GM12878 (cell line): ENCODE results near the gene FAAP100. TPM values are rescaled to one million over a fixed set of nuclear protein-coding genes. Genes with fewer than 3 reads are reported as not detected.

Experiments used
- ATAC-seq: fragments of 200-7000 bp; cut with Tn5 transposase; 3 replicates; pipeline ENCODE4 v1.9.1; 2020; ENCODE audit warnings: mild to moderate bottlenecking, moderate library complexity
- BruUV-seq: library from RNA; stranded (reverse); fragments of 400-500 nt; replicated peaks from 2 replicates; lab custom pipeline; 2021; lab: Mats Ljungman, UMichigan
- CTCF ChIA-PET: fragments of 300-600 bp; sonication (Branson Sonifier 250); formaldehyde crosslinking; extraction: SDS; loops from one replicate; lab custom pipeline; 2021; ENCODE audit warnings: inconsistent platforms; lab: Yijun Ruan, JAX
- POLR2A ChIA-PET: fragments of 350-600 bp; formaldehyde crosslinking; extraction: SDS; loops from one replicate; lab custom pipeline; 2021; ENCODE audit warnings: inconsistent platforms; lab: Charles Lee
- RAD21 ChIA-PET: fragments of 300-600 bp; sonication (Branson Sonifier 250); formaldehyde crosslinking; loops from one replicate; lab custom pipeline; 2023; ENCODE audit warnings: antibody characterized with exemption; ENCODE audit not compliant: unreplicated experiment; lab: Charles Lee
- SMC1A ChIA-PET: fragments of 300-600 bp; sonication (Branson Sonifier 250); formaldehyde crosslinking; loops from one replicate; lab custom pipeline; 2023; ENCODE audit not compliant: unreplicated experiment, uncharacterized antibody; lab: Charles Lee
- DNase-seq: peaks from one replicate; pipeline ENCODE4 v3.0.0-alpha.2; 2011; ENCODE audit warnings: low read depth, low spot score
- FAIRE-seq: peaks from 3 replicates; lab custom pipeline; 2011; peaks lifted over from hg19 to GRCh38; lab: Jason Lieb, UNC
- H2AFZ ChIP-seq: 2 replicates; pipeline ENCODE4 v1.6.0; 2011; ENCODE audit warnings: low read depth, low read length, control low read depth; ENCODE audit not compliant: control insufficient read depth
- H3K27ac ChIP-seq: 2 replicates; pipeline ENCODE4 v1.5.1; 2011; ENCODE audit warnings: control low read depth; ENCODE audit not compliant: control insufficient read depth, insufficient read depth
- H3K27me3 ChIP-seq, 2 experiments: replicated peaks in 1 of 2; 2 replicates each; pipeline versions ENCODE4 v1.6.0 to v1.6.1; 2011; ENCODE audit warnings: low read length in 1 of 2; ENCODE audit not compliant: control insufficient read depth in 2 of 2, insufficient read depth in 2 of 2
- H3K36me3 ChIP-seq, 2 experiments: 2 replicates each; pipeline ENCODE4 v1.5.1; 2011; ENCODE audit warnings: low read length in 1 of 2; ENCODE audit not compliant: control insufficient read depth in 2 of 2, insufficient read depth in 2 of 2
- H3K4me1 ChIP-seq: 2 replicates; pipeline ENCODE4 v1.6.1; 2011; ENCODE audit warnings: mild to moderate bottlenecking, low read length, moderate library complexity, mixed read lengths; ENCODE audit not compliant: control insufficient read depth, insufficient read depth
- H3K4me2 ChIP-seq: 2 replicates; pipeline ENCODE4 v1.6.0; 2011; ENCODE audit warnings: control low read depth; ENCODE audit not compliant: control insufficient read depth, insufficient read depth
- H3K4me3 ChIP-seq: fragments of 200-600 bp; sonication (generic); 2 replicates; pipeline ENCODE4 v1.5.1; 2016
- H3K79me2 ChIP-seq: 2 replicates; pipeline ENCODE4 v1.6.0; 2011; ENCODE audit warnings: low read length; ENCODE audit not compliant: control insufficient read depth, insufficient read depth
- H3K9ac ChIP-seq: 2 replicates; pipeline ENCODE4 v1.8.0; 2011; ENCODE audit warnings: low read length, control low read depth, mixed read lengths; ENCODE audit not compliant: control insufficient read depth, insufficient read depth
- H3K9me3 ChIP-seq: replicated peaks from 3 replicates; pipeline ENCODE4 v1.5.1; 2011; ENCODE audit warnings: mild to moderate bottlenecking, low read length; ENCODE audit not compliant: control insufficient read depth, insufficient read depth
- H4K20me1 ChIP-seq: 2 replicates; pipeline ENCODE4 v1.6.0; 2011; ENCODE audit not compliant: control insufficient read depth, insufficient read depth
- BRCA1 ChIP-seq: IDR thresholded peaks from 2 replicates; pipeline ENCODE4 v1.6.1; 2011; ENCODE audit warnings: low read depth, low read length, improper control_type of control experiment
- DPF2 ChIP-seq: fragments of 450-650 bp; IDR thresholded peaks from 2 replicates; pipeline ENCODE4 v1.6.1; 2017; ENCODE audit warnings: mild to moderate bottlenecking
- EED ChIP-seq: sonication (generic); IDR thresholded peaks from 2 replicates; pipeline ENCODE4 v1.6.1; 2016; ENCODE audit warnings: antibody characterized with exemption, low read depth
- EGR1 ChIP-seq, 2 experiments: IDR thresholded peaks; 1 replicate in 1 of 2; 2 replicates in 1 of 2; pipeline ENCODE4 v1.6.1; 2011 to 2012; ENCODE audit warnings: low read depth in 2 of 2, low read length in 2 of 2, borderline replicate concordance in 1 of 2, mild to moderate bottlenecking in 1 of 2, moderate library complexity in 1 of 2
- GATAD2B ChIP-seq: fragments of 450-650 bp; conservative IDR thresholded peaks from 2 replicates; pipeline ENCODE4 v1.6.1; 2017; ENCODE audit warnings: low read depth, mild to moderate bottlenecking, moderate library complexity
- HSF1 ChIP-seq: fragments of 150-350 bp; IDR thresholded peaks from 2 replicates; pipeline ENCODE4 v1.6.1; 2014; ENCODE audit warnings: mild to moderate bottlenecking, low read depth, low read length
- IKZF1 ChIP-seq: fragments of 450-650 bp; conservative IDR thresholded peaks from 2 replicates; pipeline ENCODE4 v1.6.1; 2017; ENCODE audit warnings: antibody characterized with exemption, mild to moderate bottlenecking
- IRF4 ChIP-seq: IDR thresholded peaks from 2 replicates; pipeline ENCODE4 v1.6.1; 2011; ENCODE audit warnings: low read depth, low read length
- MEF2A ChIP-seq: IDR thresholded peaks from 2 replicates; pipeline ENCODE4 v1.6.1; 2011; ENCODE audit warnings: low read depth, mild to moderate bottlenecking, low read length, moderate library complexity; ENCODE audit not compliant: insufficient read depth
- MTA3 ChIP-seq: IDR thresholded peaks from 2 replicates; pipeline ENCODE4 v1.6.1; 2012; ENCODE audit warnings: low read length, inconsistent platforms, borderline replicate concordance
- POLR2A ChIP-seq: IDR thresholded peaks from 2 replicates; pipeline ENCODE4 v1.6.1; 2011; ENCODE audit warnings: low read depth, mild to moderate bottlenecking, low read length
- RBBP5 ChIP-seq: fragments of 200-600 bp; sonication (generic); conservative IDR thresholded peaks from 2 replicates; pipeline ENCODE4 v1.6.1; 2016
- RELA ChIP-seq: fragments of 450-650 bp; IDR thresholded peaks from 2 replicates; pipeline ENCODE4 v1.8.0; 2014; ENCODE audit warnings: borderline replicate concordance; ENCODE audit not compliant: partially characterized antibody
- SRF ChIP-seq, 2 experiments: IDR thresholded peaks; 2 replicates each; pipeline ENCODE4 v1.6.1; 2011; ENCODE audit warnings: low read depth in 2 of 2, low read length in 2 of 2, mild to moderate bottlenecking in 1 of 2, moderate library complexity in 1 of 2
- STAT3 ChIP-seq: IDR thresholded peaks from 2 replicates; pipeline ENCODE4 v1.6.1; 2011; ENCODE audit warnings: low read depth, low read length, improper control_type of control experiment
- SUZ12 ChIP-seq: fragments of 200-600 bp; sonication (generic); IDR thresholded peaks from one replicate; pipeline ENCODE4 v1.6.1; 2018; ENCODE audit warnings: antibody characterized with exemption, mild to moderate bottlenecking; ENCODE audit not compliant: unreplicated experiment
- TARDBP ChIP-seq: IDR thresholded peaks from 2 replicates; pipeline ENCODE4 v1.6.1; 2016; ENCODE audit warnings: borderline replicate concordance
- YBX1 ChIP-seq: fragments of 450-650 bp; IDR thresholded peaks from 2 replicates; pipeline ENCODE4 v1.6.1; 2016; ENCODE audit warnings: antibody characterized with exemption
- ZBTB4 ChIP-seq: fragments of 450-650 bp; formaldehyde crosslinking; IDR thresholded peaks from 2 replicates; pipeline ENCODE4 v1.4.0; 2022; ENCODE audit warnings: mild to moderate bottlenecking, moderate library complexity
- WGBS: methylation state at CpG from one replicate; pipeline ENCODE4 v1.1.6; 2016; ENCODE audit warnings: low lambda C conversion rate; ENCODE audit not compliant: insufficient replicate concordance, insufficient coverage; ENCODE audit errors: missing lambda C conversion rate; 5-methylcytosine and 5-hydroxymethylcytosine counted together
- in situ Hi-C: fragments of 300-500 bp; cut with MboI; formaldehyde crosslinking; loops from 9 replicates; pipeline ENCODE4 v1.14.3; 2018; ENCODE audit warnings: mixed read lengths
- intact Hi-C: fragments of 100-400 bp; cut with micrococcal nuclease; formaldehyde crosslinking; loops from one replicate; pipeline ENCODE4 v1.14.2; 2022; ENCODE audit not compliant: unreplicated experiment
- polyA plus RNA-seq, 11 experiments: library from polyadenylated mRNA; depleted of rRNA in 4 of 11; unstranded in 6 of 11; stranded (reverse) in 5 of 11; fragments of >200 nt; fragmentation: Nextera tagmentation in 4 of 11; fragmentation: Illumina TruSeq in 1 of 11; extraction: Ambion mirVana in 4 of 11; extraction: Trizol in 1 of 11; gene quantifications; 1 replicate in 1 of 11; 2 replicates in 10 of 11; pipeline versions ENCODE4 v1.2.1 to v1.2.3, GENCODE V29; 2011 to 2016; ENCODE audit warnings: inconsistent platforms in 2 of 11, missing spikeins in 2 of 11, low read depth in 1 of 11
- total RNA-seq, 4 experiments: library from RNA; depleted of rRNA in 3 of 4; stranded (reverse); fragments of >200 nt in 3 of 4; fragmentation: Illumina TruSeq in 1 of 4; extraction: Trizol in 1 of 4; gene quantifications; 2 replicates each; pipeline versions ENCODE4 v1.2.1 to v1.2.3, GENCODE V29; 2013 to 2021

FAAP100 gene
- total and polyA plus RNA-seq, 10 of the 15 experiments (the other 5 are each of a cell fraction or from before 2014, with no cell fraction given) = 0.11 to 46.2 (median 17.1) TPM

DNA sequence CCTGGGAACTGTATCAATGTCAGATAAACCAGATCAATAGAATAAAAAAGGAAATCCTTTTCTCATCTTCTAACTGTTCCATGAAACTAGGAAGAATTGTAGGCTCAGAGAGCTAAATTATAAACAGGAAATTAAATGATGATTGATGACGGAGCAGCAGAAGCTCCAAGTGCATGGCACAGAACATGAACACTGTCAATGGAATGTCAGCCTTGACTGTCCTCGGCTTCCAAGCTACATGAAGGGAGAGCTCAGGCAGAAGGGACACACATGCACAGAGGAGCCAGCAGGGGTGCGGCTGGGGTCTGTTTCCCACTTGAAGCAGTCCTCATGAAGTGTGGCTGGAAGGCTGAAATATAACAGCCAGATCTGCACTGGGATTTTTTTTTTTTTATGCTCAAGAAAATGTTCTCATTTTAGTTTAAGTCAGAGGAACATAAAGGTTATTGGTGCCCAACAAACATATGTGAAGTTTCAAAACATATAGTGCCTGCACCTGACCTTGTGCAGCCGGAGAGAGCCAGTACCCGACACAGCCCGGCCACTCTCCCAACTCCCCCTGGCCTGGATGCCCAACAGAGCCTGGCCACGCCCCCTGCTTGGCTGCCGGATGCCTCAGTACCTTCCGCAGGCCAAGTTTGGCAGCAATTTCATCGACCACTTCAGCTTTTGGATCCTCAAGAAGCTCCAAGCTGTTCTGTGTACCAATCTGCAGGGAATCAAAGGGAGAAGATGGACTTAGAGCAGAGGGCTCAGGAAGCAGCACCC is 47.8 kb upstream of the FAAP100 start:
- no TSS peak for BruUV-seq
- ATAC-seq = no peak
- no peak overlapping the region for H3K4me3 ChIP-seq
- no peaks in the 10 kb centered on the region; the same call in 1 of the 2 replicates for H3K79me2 ChIP-seq
- in situ Hi-C loops (no loop called here), intact Hi-C loops (loop anchor here (5.0 kb wide), 2 partner anchors 83 to 348 kb away; no protein-coding TSS in a partner anchor)
- H3K4me1 ChIP-seq = peaks cover 13% of the 10 kb centered on the region
- 99% methylated on average over 10 of the region's 10 CpGs for WGBS
- H4K20me1 ChIP-seq = no peaks in the 10 kb centered on the region
- no peaks in the 10 kb centered on the region for H3K9me3 ChIP-seq
- no peak for FAIRE-seq
- H3K27ac ChIP-seq = no peak overlapping the region
- H3K27me3 ChIP-seq = no peaks in the 10 kb centered on the region
- ChIA-PET SMC1A (interaction anchor here (0.6 to 2.8 kb wide), 11 partner anchors 14 to 115 kb away, joined by 3 to 21 read pairs (median 3); no protein-coding TSS in a partner anchor), RAD21 (interaction anchor here (1.4 to 5.0 kb wide), 5 partner anchors 39 to 308 kb away, joined by 6 to 44 read pairs (median 10); partner anchors contain the start of gene FAAP100), POLR2A (interaction anchor here (0.7 to 1.8 kb wide), 4 partner anchors 9 to 81 kb away, joined by 3 to 7 read pairs (median 4); partner anchors contain the start of gene FAAP100), CTCF (interaction anchor here (0.6 to 3.4 kb wide), 17 partner anchors 9 to 347 kb away, joined by 3 to 47 read pairs (median 7); partner anchors contain the start of genes FAAP100 and MRPL12)
- no peak overlapping the region for H2AFZ ChIP-seq
- DNase-seq = no peak
- H3K9ac ChIP-seq = no peak overlapping the region
- TF ChIP-seq MTA3 (no peak), IKZF1 (no peak), STAT3 (no peak), SUZ12 (no peak), DPF2 (no peak), HSF1 (no peak), EED (no peak), MEF2A (no peak), YBX1 (no peak), RBBP5 (no peak), GATAD2B (no peak), EGR1 (IDR thresholded peaks at IDR 0.05; ENCODE audit: borderline replicate concordance in 1 of 2, low read depth in 2 of 2, low read length in 2 of 2) (no peak), SRF (IDR thresholded peaks at IDR 0.05; ENCODE audit: low read depth in 2 of 2, low read length in 2 of 2) (no peak), BRCA1 (no peak), ZBTB4 (no peak), IRF4 (no peak), POLR2A (no peak; the same call in 1 of the 2 replicates), TARDBP (no peak), RELA (no peak)
- peaks cover 13 to 36% of the 10 kb centered on the region in 2 experiments for H3K36me3 ChIP-seq
- H3K4me2 ChIP-seq = no peak overlapping the region
